ENCODE data around the gene FEM1A.
A peak's percentile ranks its signal among the peaks of the same experiment; 100 is the strongest.
"Not testable (repeated sequence)": the region's sequence is repeated elsewhere in the genome, so short reads cannot be mapped to it uniquely, and the experiment has no call there.

The FEM1A gene

DNA sequence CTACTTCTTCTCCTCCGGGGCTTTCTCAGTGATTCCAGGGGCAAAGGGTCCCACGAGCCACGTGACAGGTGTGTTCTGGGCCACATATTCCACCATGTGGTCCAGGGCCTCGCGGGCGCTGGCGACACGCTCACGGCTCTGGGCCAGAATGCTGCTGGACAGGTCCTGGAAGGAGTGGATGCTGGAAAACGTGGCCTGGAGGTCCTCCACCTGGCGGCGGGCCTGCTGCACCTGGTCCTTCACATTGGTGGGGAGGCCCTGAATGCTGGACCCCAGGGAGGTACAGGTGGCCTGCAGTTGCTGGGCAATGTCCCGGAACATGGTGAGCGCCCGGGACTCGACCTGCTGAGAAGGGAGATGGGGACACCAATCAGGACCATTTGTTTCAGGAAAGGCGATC is 47.7 kb downstream of the FEM1A start:
- Histone ChIP-seq H3K27me3 (ENCODE audit: control insufficient read depth, low read length) (no peaks in the 10 kb centered on the region), H3K79me2 (ENCODE audit: control insufficient read depth, low read length) (peaks cover 4% of the 10 kb centered on the region; the same call in 1 of the 2 replicates), H3K27ac (ENCODE audit: low read depth, low read length) (no peak overlapping the region), H4K20me1 (ENCODE audit: control insufficient read depth, insufficient read depth, low read depth, low read length) (no peaks in the 10 kb centered on the region), H3F3A (ENCODE audit: control insufficient read depth, insufficient read depth) (peaks cover 10% of the 10 kb centered on the region; the same call in 1 of the 2 replicates), H3K9me3 (ENCODE audit: control insufficient read depth, insufficient read depth, low read length) (no peaks in the 10 kb centered on the region), H3K4me2 (ENCODE audit: low read length) (no peak overlapping the region), H3K9me2 (replicated peaks; ENCODE audit: control insufficient read depth, low read length) (no peaks in the 10 kb centered on the region), H3K4me3 (ENCODE audit: low read length) (no peak overlapping the region), H3K36me3 (ENCODE audit: control insufficient read depth, low read length) (peaks cover 58% of the 10 kb centered on the region), H3K4me1 (ENCODE audit: control insufficient read depth, low read length) (peaks cover 38% of the 10 kb centered on the region)
- TF ChIP-seq EZH2phosphoT487 (IDR thresholded peaks at IDR 0.05; ENCODE audit: borderline replicate concordance, low read length), result no peak
- TF ChIP-seq, protein P1, sequence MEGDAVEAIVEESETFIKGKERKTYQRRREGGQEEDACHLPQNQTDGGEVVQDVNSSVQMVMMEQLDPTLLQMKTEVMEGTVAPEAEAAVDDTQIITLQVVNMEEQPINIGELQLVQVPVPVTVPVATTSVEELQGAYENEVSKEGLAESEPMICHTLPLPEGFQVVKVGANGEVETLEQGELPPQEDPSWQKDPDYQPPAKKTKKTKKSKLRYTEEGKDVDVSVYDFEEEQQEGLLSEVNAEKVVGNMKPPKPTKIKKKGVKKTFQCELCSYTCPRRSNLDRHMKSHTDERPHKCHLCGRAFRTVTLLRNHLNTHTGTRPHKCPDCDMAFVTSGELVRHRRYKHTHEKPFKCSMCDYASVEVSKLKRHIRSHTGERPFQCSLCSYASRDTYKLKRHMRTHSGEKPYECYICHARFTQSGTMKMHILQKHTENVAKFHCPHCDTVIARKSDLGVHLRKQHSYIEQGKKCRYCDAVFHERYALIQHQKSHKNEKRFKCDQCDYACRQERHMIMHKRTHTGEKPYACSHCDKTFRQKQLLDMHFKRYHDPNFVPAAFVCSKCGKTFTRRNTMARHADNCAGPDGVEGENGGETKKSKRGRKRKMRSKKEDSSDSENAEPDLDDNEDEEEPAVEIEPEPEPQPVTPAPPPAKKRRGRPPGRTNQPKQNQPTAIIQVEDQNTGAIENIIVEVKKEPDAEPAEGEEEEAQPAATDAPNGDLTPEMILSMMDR (IDR thresholded peaks at IDR 0.05; ENCODE audit: low read depth, low read length, poor library complexity, severe bottlenecking), result no peak

DNA sequence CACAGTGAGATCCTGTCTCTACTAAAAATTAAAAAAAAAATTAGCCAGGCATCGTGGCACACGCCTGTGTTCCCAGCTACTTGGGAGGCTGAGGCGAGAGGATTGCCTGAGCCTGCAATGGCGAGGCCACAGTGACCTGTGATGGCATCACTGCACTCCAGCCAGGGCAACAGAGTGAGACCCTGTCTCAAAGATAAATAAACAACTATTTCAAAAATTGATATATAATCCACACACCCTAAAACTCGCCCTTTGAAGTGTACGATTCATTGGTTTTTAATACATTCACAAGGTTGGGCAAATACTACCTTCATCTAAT is 52.1 kb downstream of the FEM1A start:
- H3K27me3 ChIP-seq (ENCODE audit: control insufficient read depth, low read length), result no peaks in the 10 kb centered on the region
- no peaks in the 10 kb centered on the region for H3K9me2 ChIP-seq (replicated peaks; ENCODE audit: control insufficient read depth, low read length)
- no peak overlapping the region for H3K4me2 ChIP-seq (ENCODE audit: low read length)
- TF ChIP-seq EZH2phosphoT487 (IDR thresholded peaks at IDR 0.05; ENCODE audit: borderline replicate concordance, low read length), result no peak
- TF ChIP-seq, protein P1 (IDR thresholded peaks at IDR 0.05; ENCODE audit: low read depth, low read length, poor library complexity, severe bottlenecking), result no peak
- no peaks in the 10 kb centered on the region for H4K20me1 ChIP-seq (ENCODE audit: control insufficient read depth, insufficient read depth, low read depth, low read length)
- H3K27ac ChIP-seq (ENCODE audit: low read depth, low read length), result peak overlapping the region; percentile 36; the same call in 1 of the 2 replicates
- peaks cover 86% of the 10 kb centered on the region for H3K36me3 ChIP-seq (ENCODE audit: control insufficient read depth, low read length)
- H3K9me3 ChIP-seq (ENCODE audit: control insufficient read depth, insufficient read depth, low read length), result no peaks in the 10 kb centered on the region
- H3K4me3 ChIP-seq (ENCODE audit: low read length), result no peak overlapping the region
- H3K4me1 ChIP-seq (ENCODE audit: control insufficient read depth, low read length), result peaks cover 62% of the 10 kb centered on the region
- peaks cover 8% of the 10 kb centered on the region for H3K79me2 ChIP-seq (ENCODE audit: control insufficient read depth, low read length)
- H3F3A ChIP-seq (ENCODE audit: control insufficient read depth, insufficient read depth), result peaks cover 16% of the 10 kb centered on the region; the same call in 1 of the 2 replicates

DNA sequence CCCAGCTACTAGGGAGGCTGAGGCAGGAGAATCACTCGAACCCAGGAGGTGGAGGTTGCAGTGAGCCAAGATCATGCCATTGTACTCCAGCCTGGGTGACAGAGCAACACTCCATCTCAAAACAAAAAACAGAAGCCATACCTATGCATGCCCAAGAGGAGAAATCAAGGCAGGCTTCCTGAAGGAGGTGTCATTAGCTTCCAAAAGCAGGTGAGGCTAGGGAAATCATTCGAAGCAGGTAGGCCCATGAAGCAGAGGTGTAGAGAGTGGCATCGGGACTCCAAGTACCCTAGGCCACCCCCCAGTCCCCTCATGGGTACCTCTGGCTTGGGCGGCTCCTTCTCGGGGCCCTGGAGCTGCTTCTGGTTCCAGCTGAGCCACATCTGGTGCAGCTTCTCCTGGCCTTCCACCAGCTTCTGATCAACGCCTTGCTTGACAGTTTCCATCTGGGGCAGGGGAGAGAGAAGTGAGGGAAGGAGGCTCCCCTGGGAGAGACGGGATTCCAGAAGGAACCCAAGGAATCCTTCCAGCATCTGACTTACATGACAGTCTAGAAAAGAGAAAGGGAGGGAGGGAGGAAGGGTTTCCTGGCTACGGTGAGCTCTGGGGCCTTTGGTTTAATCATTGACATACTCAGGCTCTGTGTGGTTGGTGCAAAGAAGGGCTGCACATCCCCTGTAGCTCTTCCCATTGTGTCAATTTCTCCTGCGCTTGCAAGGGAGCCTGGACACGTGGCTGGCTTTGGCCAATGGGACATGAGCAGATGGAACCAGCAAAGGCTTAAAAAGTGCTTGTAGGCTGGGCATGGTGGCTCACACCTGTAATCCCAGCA is 53.0 kb downstream of the FEM1A start:
- TF ChIP-seq EZH2phosphoT487 (IDR thresholded peaks at IDR 0.05; ENCODE audit: borderline replicate concordance, low read length), result no peak
- TF ChIP-seq, protein P1 (IDR thresholded peaks at IDR 0.05; ENCODE audit: low read depth, low read length, poor library complexity, severe bottlenecking), result no peak

DNA sequence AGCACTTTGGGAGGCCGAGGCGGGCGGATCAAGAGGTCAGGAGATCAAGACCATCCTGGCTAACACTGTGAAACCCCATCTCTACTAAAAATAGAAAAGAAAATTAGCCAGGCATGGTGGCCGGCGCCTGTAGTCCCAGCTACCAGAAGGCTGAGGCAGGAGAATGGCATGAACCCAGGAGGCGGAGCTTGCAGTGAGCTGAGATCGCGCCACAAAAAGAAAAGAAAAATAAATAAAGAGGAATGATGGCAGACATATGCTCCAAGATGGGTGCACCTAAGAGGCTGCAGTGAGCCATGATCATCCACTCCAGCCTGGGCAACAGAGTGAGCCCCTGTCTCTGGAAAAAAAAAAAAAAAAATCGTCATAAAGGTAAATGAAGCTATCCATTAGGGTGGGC is 54.4 kb downstream of the FEM1A start:
- not testable (repeated sequence) for H3K4me3 ChIP-seq (ENCODE audit: low read length); H3K27me3 ChIP-seq (ENCODE audit: control insufficient read depth, low read length); H4K20me1 ChIP-seq (ENCODE audit: control insufficient read depth, insufficient read depth, low read depth, low read length); H3K9me2 ChIP-seq (replicated peaks; ENCODE audit: control insufficient read depth, low read length); H3K27ac ChIP-seq (ENCODE audit: low read depth, low read length); H3K4me2 ChIP-seq (ENCODE audit: low read length); H3K9me3 ChIP-seq (ENCODE audit: control insufficient read depth, insufficient read depth, low read length)
- H3F3A ChIP-seq (ENCODE audit: control insufficient read depth, insufficient read depth), result peaks cover 29% of the 10 kb centered on the region
- peaks cover 11% of the 10 kb centered on the region for H3K79me2 ChIP-seq (ENCODE audit: control insufficient read depth, low read length)
- peaks cover 81% of the 10 kb centered on the region for H3K36me3 ChIP-seq (ENCODE audit: control insufficient read depth, low read length)
- H3K4me1 ChIP-seq (ENCODE audit: control insufficient read depth, low read length), result peaks cover 78% of the 10 kb centered on the region

More for the DNA sequence above, 53.0 kb downstream of the FEM1A start:
- H3K9me2 ChIP-seq (replicated peaks; ENCODE audit: control insufficient read depth, low read length), result no peaks in the 10 kb centered on the region
- peaks cover 8% of the 10 kb centered on the region for H3K79me2 ChIP-seq (ENCODE audit: control insufficient read depth, low read length)
- peak overlapping the region; percentile 36; the same call in 1 of the 2 replicates for H3K27ac ChIP-seq (ENCODE audit: low read depth, low read length)
- H3F3A ChIP-seq (ENCODE audit: control insufficient read depth, insufficient read depth), result peaks cover 19% of the 10 kb centered on the region; the same call in 1 of the 2 replicates
- H4K20me1 ChIP-seq (ENCODE audit: control insufficient read depth, insufficient read depth, low read depth, low read length), result no peaks in the 10 kb centered on the region
- no peaks in the 10 kb centered on the region for H3K9me3 ChIP-seq (ENCODE audit: control insufficient read depth, insufficient read depth, low read length)
- H3K36me3 ChIP-seq (ENCODE audit: control insufficient read depth, low read length), result peaks cover 82% of the 10 kb centered on the region
- peaks cover 71% of the 10 kb centered on the region for H3K4me1 ChIP-seq (ENCODE audit: control insufficient read depth, low read length)
- no peaks in the 10 kb centered on the region for H3K27me3 ChIP-seq (ENCODE audit: control insufficient read depth, low read length)
- H3K4me2 ChIP-seq (ENCODE audit: low read length), result no peak overlapping the region
- H3K4me3 ChIP-seq (ENCODE audit: low read length), result no peak overlapping the region
